K562 (cell line): Measurements from ENCODE around the gene STIL. TPM values are rescaled to one million over a fixed set of nuclear protein-coding genes. Genes with fewer than 3 reads are reported as not detected.
A peak's percentile ranks its signal among the peaks of the same experiment; 100 is the strongest.

Source experiments
- CC2D1A ChIP-seq: fragments of 450-650 bp; IDR thresholded peaks from 2 replicates; pipeline ENCODE4 v1.6.1; 2017; ENCODE audit warnings: mild to moderate bottlenecking
- CREM ChIP-seq: IDR thresholded peaks from 2 replicates; pipeline ENCODE4 v1.6.1; 2014; ENCODE audit warnings: antibody characterized with exemption, low read depth
- GABPA ChIP-seq: fragments of 200-800 bp; sonication (Bioruptor generic); conservative IDR thresholded peaks from 2 replicates; pipeline ENCODE4 v1.6.1; 2016; ENCODE audit warnings: low read depth, missing genetic modification characterization, missing compliant biosample characterization
- GABPB1 ChIP-seq: sonication (generic); formaldehyde crosslinking; IDR thresholded peaks from 2 replicates; pipeline ENCODE4 v1.8.0; 2022; ENCODE audit warnings: mild to moderate bottlenecking, missing genetic modification reagents
- MAZ ChIP-seq, 2 experiments: fragments of 450-650 bp in 1 of 2; sonication (generic) in 1 of 2; formaldehyde crosslinking; IDR thresholded peaks in 1 of 2; conservative IDR thresholded peaks in 1 of 2; 2 replicates each; pipeline versions ENCODE4 v1.4.0 to v1.5.0; 2020; ENCODE audit warnings: mild to moderate bottlenecking in 1 of 2, missing genetic modification reagents in 1 of 2
- MTA1 ChIP-seq: fragments of 450-650 bp; IDR thresholded peaks from 2 replicates; pipeline ENCODE4 v1.6.1; 2017; ENCODE audit warnings: borderline replicate concordance
- PHF8 ChIP-seq: fragments of 200-600 bp; sonication (generic); IDR thresholded peaks from 2 replicates; pipeline ENCODE4 v1.6.1; 2012; ENCODE audit warnings: mixed run types, mild to moderate bottlenecking, inconsistent platforms, low read length, moderate library complexity, borderline replicate concordance
- POLR2A ChIP-seq: fragments of 450-650 bp; conservative IDR thresholded peaks from 2 replicates; pipeline ENCODE4 v1.6.1; 2016
- SIRT6 ChIP-seq: IDR thresholded peaks from one replicate; pipeline ENCODE4 v1.6.1; 2012; ENCODE audit warnings: low read depth, mild to moderate bottlenecking, control low read depth, inconsistent platforms, low read length, moderate library complexity
- SMARCE1 ChIP-seq: fragments of 450-650 bp; IDR thresholded peaks from 2 replicates; pipeline ENCODE4 v1.7.1; 2016; ENCODE audit warnings: mild to moderate bottlenecking
- SRF ChIP-seq, 2 experiments: fragments of 250-450, 450-650 bp in 1 of 2; sonication (Bioruptor Pico) in 1 of 2; sonication (generic) in 1 of 2; formaldehyde crosslinking; IDR thresholded peaks; 2 replicates each; pipeline versions ENCODE4 v1.5.0 to v1.5.1; 2020 to 2022; ENCODE audit warnings: mild to moderate bottlenecking in 1 of 2, missing genetic modification reagents in 1 of 2
- TAF1 ChIP-seq: IDR thresholded peaks from 2 replicates; pipeline ENCODE4 v1.6.1; 2011; ENCODE audit warnings: mild to moderate bottlenecking, low read length, moderate library complexity; ENCODE audit not compliant: insufficient read depth, control insufficient read depth, severe bottlenecking; ENCODE audit errors: extremely low read depth
- TAF9B ChIP-seq: fragments of 450-650 bp; IDR thresholded peaks from 2 replicates; pipeline ENCODE4 v1.6.1; 2018; ENCODE audit warnings: mild to moderate bottlenecking; ENCODE audit not compliant: partially characterized antibody
- TOE1 ChIP-seq, 2 experiments: fragments of 450-650 bp in 1 of 2; sonication (generic) in 1 of 2; formaldehyde crosslinking in 1 of 2; IDR thresholded peaks; 2 replicates each; pipeline versions ENCODE4 v1.7.1 to v1.8.0; 2016 to 2022; ENCODE audit warnings: borderline replicate concordance in 2 of 2, mild to moderate bottlenecking in 2 of 2, antibody characterized with exemption in 1 of 2, inconsistent platforms in 1 of 2, low read depth in 1 of 2, missing genetic modification reagents in 1 of 2, moderate library complexity in 1 of 2
- ZKSCAN1 ChIP-seq: fragments of 150-350 bp; IDR thresholded peaks from 2 replicates; pipeline ENCODE4 v1.6.1; 2016; ENCODE audit warnings: low read depth, low read length
- ZNF212 ChIP-seq: fragments of 450-650 bp; formaldehyde crosslinking; IDR thresholded peaks from 2 replicates; pipeline ENCODE4 v1.4.0; 2020; ENCODE audit warnings: mild to moderate bottlenecking
- ZNF316 ChIP-seq: fragments of 450-650 bp; IDR thresholded peaks from 2 replicates; pipeline ENCODE4 v1.6.1; 2016
- ZNF354B ChIP-seq: fragments of 250-450 bp; sonication (Bioruptor Pico); IDR thresholded peaks from 2 replicates; pipeline ENCODE4 v1.4.0; 2020
- polyA plus RNA-seq, 8 experiments: library from polyadenylated mRNA; depleted of rRNA in 4 of 8; stranded (reverse) in 5 of 8; unstranded in 3 of 8; fragments of >200 nt; fragmentation: Nextera tagmentation in 2 of 8; fragmentation: Illumina TruSeq in 1 of 8; extraction: Ambion mirVana in 2 of 8; extraction: Trizol in 1 of 8; gene quantifications; 2 replicates each; pipeline versions ENCODE4 v1.2.1 to v1.2.3, GENCODE V29; 2011 to 2014; ENCODE audit warnings: inconsistent platforms in 1 of 8, missing spikeins in 1 of 8
- total RNA-seq, 7 experiments: library from RNA; depleted of rRNA in 6 of 7; stranded (reverse); fragments of >200 nt in 6 of 7; fragmentation: Illumina TruSeq in 2 of 7; extraction: Trizol in 2 of 7; gene quantifications; 2 replicates each; pipeline versions ENCODE4 v1.2.1 to v1.2.3, GENCODE V29; 2011 to 2021; ENCODE audit warnings: low replicate concordance in 1 of 7
- TF ChIP-seq, protein P1 (sequence below): fragments of 450-650 bp; conservative IDR thresholded peaks from 2 replicates; pipeline ENCODE4 v1.6.1; 2016; ENCODE audit warnings: missing genetic modification characterization, low read depth, mild to moderate bottlenecking, missing compliant biosample characterization, moderate library complexity
- TF ChIP-seq, protein P2 (sequence below): fragments of 450-650 bp; IDR thresholded peaks from 2 replicates; pipeline ENCODE4 v1.6.1; 2016; ENCODE audit warnings: antibody characterized with exemption
- TF ChIP-seq, protein P3 (sequence below), 2 experiments: IDR thresholded peaks; 2 replicates each; pipeline ENCODE4 v1.6.1; 2012; ENCODE audit warnings: improper control_type of control experiment in 2 of 2, low read depth in 2 of 2, low read length in 2 of 2, borderline replicate concordance in 1 of 2

STIL gene
- total and polyA plus RNA-seq, 9 of the 15 experiments (the other 6 are each of a cell fraction or from before 2014, with no cell fraction given) = 10.5 to 77.4 (median 39.6) TPM

DNA sequence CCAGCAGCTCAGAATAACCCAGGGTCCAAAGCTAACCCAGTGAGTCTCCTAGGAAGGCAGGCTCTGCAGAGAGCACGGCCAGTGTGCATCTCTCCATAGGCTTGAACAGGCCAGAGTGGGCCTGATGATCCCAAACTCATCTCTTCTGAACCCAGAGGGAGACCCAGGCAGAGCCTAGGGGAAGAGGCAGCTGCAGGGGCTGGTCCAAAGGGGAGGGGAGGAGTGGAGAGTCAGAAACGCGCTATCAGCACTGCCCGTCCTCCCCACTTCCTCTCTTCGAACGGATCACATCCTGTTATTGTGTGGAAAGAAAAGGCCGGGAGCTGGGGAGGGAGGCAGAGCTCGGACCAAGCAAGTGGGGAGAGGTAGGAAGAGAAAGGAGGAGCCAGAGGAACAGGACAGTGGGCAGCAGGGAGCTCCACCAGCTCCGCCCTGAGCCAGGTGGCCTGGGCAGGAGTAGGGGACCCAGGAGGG lies 102.1 kb downstream of the STIL start (continued):
- TF ChIP-seq GABPB1 (CRISPR knock-in tag) (0 out of 2 replicates have a peak, but pooled peaks have one; percentile 57), TAF9B (no peak), GABPA (tag) (peak; percentile 87), MTA1 (peak; percentile 29; the same call in 1 of the 2 replicates), ZNF212 (CRISPR knock-in tag) (no peak), SIRT6 (no peak), TAF1 (no peak), SRF (CRISPR knock-in tag; IDR thresholded peaks at IDR 0.05) (peak in 1 of 2 experiments; percentile 41; a peak in 1 of 4 replicates), PHF8 (peak; percentile 22; the same call in 1 of the 2 replicates), CREM (peak; percentile 71), POLR2A (peak; percentile 32; the same call in 1 of the 2 replicates), CC2D1A (peak; percentile 31; the same call in 1 of the 2 replicates), ZNF316 (peak; percentile 32; the same call in 1 of the 2 replicates), ZKSCAN1 (no peak), SMARCE1 (peak; percentile 55; the same call in 1 of the 2 replicates), MAZ (CRISPR knock-in tag; conservative IDR thresholded peaks at IDR 0.05 in 1 of 2, IDR thresholded peaks at IDR 0.05 in 1 of 2) (peak in 1 of 2 experiments; percentile 57; a peak in 2 of 4 replicates), ZNF354B (no peak), TOE1 (IDR thresholded peaks at IDR 0.05; ENCODE audit: borderline replicate concordance) (no peak), TOE1 (CRISPR knock-in tag; IDR thresholded peaks at IDR 0.05; ENCODE audit: borderline replicate concordance, low read depth) (no peak)
- TF ChIP-seq, protein P1, sequence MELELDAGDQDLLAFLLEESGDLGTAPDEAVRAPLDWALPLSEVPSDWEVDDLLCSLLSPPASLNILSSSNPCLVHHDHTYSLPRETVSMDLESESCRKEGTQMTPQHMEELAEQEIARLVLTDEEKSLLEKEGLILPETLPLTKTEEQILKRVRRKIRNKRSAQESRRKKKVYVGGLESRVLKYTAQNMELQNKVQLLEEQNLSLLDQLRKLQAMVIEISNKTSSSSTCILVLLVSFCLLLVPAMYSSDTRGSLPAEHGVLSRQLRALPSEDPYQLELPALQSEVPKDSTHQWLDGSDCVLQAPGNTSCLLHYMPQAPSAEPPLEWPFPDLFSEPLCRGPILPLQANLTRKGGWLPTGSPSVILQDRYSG = no peak
- TF ChIP-seq, protein P2, sequence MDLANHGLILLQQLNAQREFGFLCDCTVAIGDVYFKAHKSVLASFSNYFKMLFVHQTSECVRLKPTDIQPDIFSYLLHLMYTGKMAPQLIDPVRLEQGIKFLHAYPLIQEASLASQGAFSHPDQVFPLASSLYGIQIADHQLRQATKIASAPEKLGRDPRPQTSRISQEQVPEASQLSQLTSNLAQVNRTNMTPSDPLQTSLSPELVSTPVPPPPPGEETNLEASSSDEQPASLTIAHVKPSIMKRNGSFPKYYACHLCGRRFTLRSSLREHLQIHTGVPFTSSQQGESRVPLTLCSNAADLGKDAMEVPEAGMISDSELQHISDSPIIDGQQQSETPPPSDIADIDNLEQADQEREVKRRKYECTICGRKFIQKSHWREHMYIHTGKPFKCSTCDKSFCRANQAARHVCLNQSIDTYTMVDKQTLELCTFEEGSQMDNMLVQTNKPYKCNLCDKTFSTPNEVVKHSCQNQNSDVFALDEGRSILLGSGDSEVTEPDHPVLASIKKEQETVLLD = peak; percentile 32; the same call in 1 of the 2 replicates
- TF ChIP-seq, protein P3, sequence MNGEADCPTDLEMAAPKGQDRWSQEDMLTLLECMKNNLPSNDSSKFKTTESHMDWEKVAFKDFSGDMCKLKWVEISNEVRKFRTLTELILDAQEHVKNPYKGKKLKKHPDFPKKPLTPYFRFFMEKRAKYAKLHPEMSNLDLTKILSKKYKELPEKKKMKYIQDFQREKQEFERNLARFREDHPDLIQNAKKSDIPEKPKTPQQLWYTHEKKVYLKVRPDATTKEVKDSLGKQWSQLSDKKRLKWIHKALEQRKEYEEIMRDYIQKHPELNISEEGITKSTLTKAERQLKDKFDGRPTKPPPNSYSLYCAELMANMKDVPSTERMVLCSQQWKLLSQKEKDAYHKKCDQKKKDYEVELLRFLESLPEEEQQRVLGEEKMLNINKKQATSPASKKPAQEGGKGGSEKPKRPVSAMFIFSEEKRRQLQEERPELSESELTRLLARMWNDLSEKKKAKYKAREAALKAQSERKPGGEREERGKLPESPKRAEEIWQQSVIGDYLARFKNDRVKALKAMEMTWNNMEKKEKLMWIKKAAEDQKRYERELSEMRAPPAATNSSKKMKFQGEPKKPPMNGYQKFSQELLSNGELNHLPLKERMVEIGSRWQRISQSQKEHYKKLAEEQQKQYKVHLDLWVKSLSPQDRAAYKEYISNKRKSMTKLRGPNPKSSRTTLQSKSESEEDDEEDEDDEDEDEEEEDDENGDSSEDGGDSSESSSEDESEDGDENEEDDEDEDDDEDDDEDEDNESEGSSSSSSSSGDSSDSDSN (IDR thresholded peaks at IDR 0.05; ENCODE audit: borderline replicate concordance in 1 of 2, low read depth in 2 of 2, low read length in 2 of 2) = peak; percentile 60 to 61; a peak in 2 of 4 replicates
